Stimulated activated CD4-positive, alpha-beta T cell treated with anti-CD3 and anti-CD28 coated beads, Interleukin-4, amount 100 ng/mL, for 1 hour (primary cell): ENCODE measurements around the gene SYTL5.
"Not testable (repeated sequence)": the region's sequence is repeated elsewhere in the genome, so short reads cannot be mapped to it uniquely, and the experiment has no call there.

ENCODE experiments used
- DNase-seq: peaks from one replicate; pipeline ENCODE4 v3.0.0-alpha.2; 2020

The SYTL5 gene

GRCh38 chrX:38006291-38006690 lies at the start of gene SYTL5:
Gene SYTL5, plus strand, starts transcription at chrX:38006553. Its CDS starts 27,337 bp downstream, at chrX:38033890.
- DNase-seq: no peak

GRCh38 chrX:37958525-37959211 lies 47.7 kb upstream of the SYTL5 start:
- no peak for DNase-seq

GRCh38 chrX:37959212-37960021 lies 46.9 kb upstream of the SYTL5 start:
- no peak for DNase-seq

- DNase-seq: no peak
Measured at GRCh38 chrX:37961118-37961517, 45.2 kb upstream of the SYTL5 start.

- no peak for DNase-seq
Measured at GRCh38 chrX:37967714-37968113, 38.6 kb upstream of the SYTL5 start.

GRCh38 chrX:37975421-37975820 lies 30.9 kb upstream of the SYTL5 start:
- no peak for DNase-seq

GRCh38 chrX:37976153-37976552 lies 30.2 kb upstream of the SYTL5 start:
- DNase-seq: no peak

GRCh38 chrX:37984880-37985279 lies 21.5 kb upstream of the SYTL5 start:
- no peak for DNase-seq

GRCh38 chrX:37986893-37987292 lies 19.5 kb upstream of the SYTL5 start:
- no peak for DNase-seq

- DNase-seq: no peak
Measured at GRCh38 chrX:37989304-37989703, 17.0 kb upstream of the SYTL5 start.

GRCh38 chrX:37991303-37991702 lies 15.1 kb upstream of the SYTL5 start:
- not testable (repeated sequence) for DNase-seq

- DNase-seq: no peak
Measured at GRCh38 chrX:37993176-37993575, 13.2 kb upstream of the SYTL5 start.

GRCh38 chrX:37993837-37994619 lies 12.3 kb upstream of the SYTL5 start:
- no peak for DNase-seq

GRCh38 chrX:37995428-37995827 lies 10.9 kb upstream of the SYTL5 start:
- no peak for DNase-seq

GRCh38 chrX:37997096-37997495 lies 9.3 kb upstream of the SYTL5 start:
- no peak for DNase-seq

- DNase-seq: no peak
Measured at GRCh38 chrX:37998586-37999262, 7.6 kb upstream of the SYTL5 start.

GRCh38 chrX:38000706-38001105 lies 5.6 kb upstream of the SYTL5 start:
- no peak for DNase-seq

- DNase-seq: no peak
Measured at GRCh38 chrX:38004046-38004445, 2.3 kb upstream of the SYTL5 start.

- no peak for DNase-seq
Measured at GRCh38 chrX:38006778-38007177, 425 bp downstream of the SYTL5 start.

- DNase-seq: no peak
Measured at GRCh38 chrX:38008658-38009057, 2.3 kb downstream of the SYTL5 start.

- DNase-seq: no peak
Measured at GRCh38 chrX:38009641-38010040, 3.3 kb downstream of the SYTL5 start.

GRCh38 chrX:38018766-38019425 lies 12.5 kb downstream of the SYTL5 start:
- DNase-seq: no peak
